Endothelial cell of umbilical vein (primary cell): ENCODE results near the gene RAB3GAP2. TPM values are rescaled to one million over a fixed set of nuclear protein-coding genes. Genes with fewer than 3 reads are reported as not detected.

ENCODE experiments used
- BruUV-seq: library from RNA; stranded (reverse); fragments of 400-500 nt; replicated peaks from 2 replicates; lab custom pipeline; 2021; lab: Mats Ljungman, UMichigan
- CTCF ChIA-PET: fragments of 300-600, 350-600 bp; sonication (Branson Sonifier 250); formaldehyde crosslinking; loops from one replicate; lab custom pipeline; 2021; ENCODE audit warnings: antibody characterized with exemption, inconsistent platforms; lab: Charles Lee
- POLR2A ChIA-PET: fragments of 300-600, 350-600 bp; sonication (Branson Sonifier 250); formaldehyde crosslinking; loops from one replicate; lab custom pipeline; 2021; ENCODE audit warnings: antibody characterized with exemption, inconsistent platforms; lab: Charles Lee
- DNase-seq: peaks from one replicate; pipeline ENCODE4 v3.0.0-alpha.2; 2011; ENCODE audit warnings: low read depth, low spot score
- FAIRE-seq: peaks from 2 replicates; lab custom pipeline; 2011; peaks lifted over from hg19 to GRCh38; lab: Jason Lieb, UNC
- H2AFZ ChIP-seq: 2 replicates; pipeline ENCODE4 v1.6.0; 2012; ENCODE audit warnings: low read depth, low read length, control low read depth, inconsistent platforms
- H3K27ac ChIP-seq: 2 replicates; pipeline ENCODE4 v1.5.1; 2011; ENCODE audit warnings: low read depth, mild to moderate bottlenecking, control low read depth, low read length, moderate library complexity; ENCODE audit not compliant: insufficient read depth
- H3K27me3 ChIP-seq, 2 experiments: 2 replicates each; pipeline versions ENCODE4 v1.6.0 to v1.6.1; 2011; ENCODE audit warnings: low read length in 2 of 2, mixed read lengths in 1 of 2; ENCODE audit not compliant: control insufficient read depth in 2 of 2, insufficient read depth in 2 of 2
- H3K36me3 ChIP-seq, 2 experiments: 2 replicates in 1 of 2; 3 replicates in 1 of 2; pipeline ENCODE4 v1.5.1; 2011; ENCODE audit warnings: low read length in 2 of 2, mild to moderate bottlenecking in 1 of 2, moderate library complexity in 1 of 2; ENCODE audit not compliant: control insufficient read depth in 2 of 2, insufficient read depth in 2 of 2; ENCODE audit errors: extremely low read depth in 1 of 2
- H3K4me1 ChIP-seq: 3 replicates; pipeline ENCODE4 v1.5.1; 2011; ENCODE audit warnings: mild to moderate bottlenecking, low read length; ENCODE audit not compliant: control insufficient read depth, insufficient read depth; ENCODE audit errors: extremely low read depth
- H3K4me2 ChIP-seq: 2 replicates; pipeline ENCODE4 v1.6.1; 2011; ENCODE audit warnings: low read length, control low read depth, mixed read lengths; ENCODE audit not compliant: insufficient read depth
- H3K4me3 ChIP-seq, 3 experiments: fragments of 200-600 bp in 1 of 3; sonication (generic), shearing (Covaris generic) in 1 of 3; replicated peaks in 1 of 3; 2 replicates each; pipeline ENCODE4 v1.5.1; 2011 to 2016; ENCODE audit warnings: control low read depth in 3 of 3, low read length in 3 of 3, mild to moderate bottlenecking in 2 of 3, inconsistent platforms in 1 of 3, low read depth in 1 of 3, moderate library complexity in 1 of 3; ENCODE audit not compliant: insufficient read depth in 1 of 3
- H3K79me2 ChIP-seq: 2 replicates; pipeline ENCODE4 v1.6.0; 2012; ENCODE audit warnings: low read length, inconsistent platforms; ENCODE audit not compliant: control insufficient read depth, insufficient read depth
- H3K9ac ChIP-seq: replicated peaks from 2 replicates; pipeline ENCODE3; 2011; ENCODE audit warnings: low read length, control low read depth; ENCODE audit not compliant: insufficient read depth; ENCODE audit errors: extremely low read depth
- H3K9me1 ChIP-seq: replicated peaks from 3 replicates; pipeline ENCODE4 v1.6.0; 2011; ENCODE audit warnings: mild to moderate bottlenecking, low read length; ENCODE audit not compliant: control insufficient read depth, insufficient read depth; ENCODE audit errors: extremely low read depth
- H3K9me3 ChIP-seq: replicated peaks from 2 replicates; pipeline ENCODE4 v1.5.1; 2012; ENCODE audit warnings: low read length, inconsistent platforms; ENCODE audit not compliant: control insufficient read depth, insufficient read depth
- H4K20me1 ChIP-seq: replicated peaks from 2 replicates; pipeline ENCODE3; 2011; ENCODE audit warnings: mild to moderate bottlenecking, low read length; ENCODE audit not compliant: control insufficient read depth, insufficient read depth; ENCODE audit errors: extremely low read depth
- CTCF ChIP-seq, 2 donors: IDR thresholded peaks; 1 replicate in 1 of 2; 2 replicates in 1 of 2; pipeline ENCODE4 v1.5.1; 2011; ENCODE audit warnings: low read length in 2 of 2, mild to moderate bottlenecking in 2 of 2, moderate library complexity in 2 of 2, control low read depth in 1 of 2, inconsistent platforms in 1 of 2, low read depth in 1 of 2; ENCODE audit not compliant: insufficient read depth in 1 of 2; ENCODE audit errors: extremely low read depth in 1 of 2
- EZH2 ChIP-seq: IDR thresholded peaks from 2 replicates; pipeline ENCODE4 v1.6.1; 2012; ENCODE audit warnings: borderline replicate concordance, low read depth, mild to moderate bottlenecking, moderate library complexity, low read length, inconsistent platforms; ENCODE audit not compliant: severe bottlenecking
- FOS ChIP-seq: IDR thresholded peaks from 2 replicates; pipeline ENCODE4 v1.6.1; 2011; ENCODE audit warnings: mild to moderate bottlenecking, low read length, moderate library complexity, borderline replicate concordance; ENCODE audit not compliant: insufficient read depth
- GATA2 ChIP-seq: IDR thresholded peaks from 2 replicates; pipeline ENCODE4 v1.7.0; 2011; ENCODE audit warnings: low read depth, mild to moderate bottlenecking, moderate library complexity, mixed read lengths, low read length; ENCODE audit not compliant: insufficient read length, insufficient read depth
- JUN ChIP-seq: IDR thresholded peaks from 2 replicates; pipeline ENCODE4 v1.6.1; 2011; ENCODE audit warnings: borderline replicate concordance, low read depth; ENCODE audit not compliant: insufficient read length, insufficient read depth
- MYC ChIP-seq: IDR thresholded peaks from one replicate; pipeline ENCODE4 v1.6.1; 2011; ENCODE audit warnings: mild to moderate bottlenecking, low read depth, low read length
- POLR2A ChIP-seq: IDR thresholded peaks from 2 replicates; pipeline ENCODE4 v1.6.1; 2012; ENCODE audit warnings: low read depth, mild to moderate bottlenecking, control low read depth, low read length
- POLR2AphosphoS5 ChIP-seq: IDR thresholded peaks from 2 replicates; pipeline ENCODE4 v1.6.1; 2012; ENCODE audit warnings: low read depth, mild to moderate bottlenecking, control low read depth, low read length, moderate library complexity; ENCODE audit not compliant: insufficient read depth
- dilution Hi-C: fragments of 300-500 bp; cut with MboI; formaldehyde crosslinking; loops from one replicate; pipeline ENCODE4 v1.15.0; 2019; ENCODE audit warnings: low sequenced_read_pairs; ENCODE audit not compliant: extremely low pct_ligation_motif_present
- intact Hi-C: fragments of 100-400 bp; cut with micrococcal nuclease; formaldehyde crosslinking; loops from one replicate; pipeline ENCODE4 v1.10.0; 2022
- polyA plus RNA-seq, 4 experiments: library from polyadenylated mRNA; depleted of rRNA in 3 of 4; stranded (reverse) in 3 of 4; unstranded in 1 of 4; fragments of >200 nt; gene quantifications; 2 replicates each; pipeline versions ENCODE4 v1.2.1 to v1.2.3, GENCODE V29; 2011 to 2012; ENCODE audit warnings: missing spikeins in 1 of 4
- total RNA-seq: library from RNA; stranded (reverse); gene quantifications from 2 replicates; pipeline ENCODE4 v1.2.3, GENCODE V29; 2021
- TF ChIP-seq, protein P1 (sequence below): IDR thresholded peaks from 2 replicates; pipeline ENCODE4 v1.6.1; 2011; ENCODE audit not compliant: insufficient read depth, insufficient read length

Gene RAB3GAP2
- total and polyA plus RNA-seq, 2 donors (not counting 3 experiments of a cell fraction or from before 2014, with no cell fraction given), result 11.1 to 37.4 TPM

DNA sequence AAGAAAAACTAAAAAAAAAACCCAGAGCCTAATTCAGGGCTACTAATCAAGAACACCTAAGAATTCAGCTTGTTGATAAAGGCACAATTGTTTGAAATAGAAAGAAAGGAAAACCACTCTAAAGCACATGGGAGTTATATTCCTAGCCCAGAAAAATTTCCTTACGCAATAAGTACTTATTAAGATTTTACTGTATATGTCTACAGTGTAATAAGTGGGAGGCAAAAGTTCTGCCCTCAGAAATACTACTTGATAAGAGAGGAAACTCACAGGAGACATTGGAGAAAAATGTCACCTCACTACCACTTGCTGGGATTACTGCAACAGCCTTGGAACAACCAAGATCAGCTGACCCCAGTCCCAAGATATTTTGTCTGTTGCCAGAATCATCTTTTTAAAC lies 112.2 kb downstream of the RAB3GAP2 start:
- no peak overlapping the region for H2AFZ ChIP-seq
- FAIRE-seq (no peak), DNase-seq (no peak)
- dilution Hi-C loops (no loop called here), intact Hi-C loops (no loop called here)
- CTCF ChIA-PET, result interaction anchor here (0.6 to 1.4 kb wide), 6 partner anchors 28 to 169 kb away, joined by 3 read pairs; no protein-coding TSS in a partner anchor
- POLR2A ChIA-PET, result no interaction called here
- no TSS peak for BruUV-seq
- no peak overlapping the region for H3K4me3 ChIP-seq
- H3K9me3 ChIP-seq, result no peaks in the 10 kb centered on the region
- H3K9me1 ChIP-seq, result no peaks in the 10 kb centered on the region
- H3K27me3 ChIP-seq, result no peaks in the 10 kb centered on the region
- H3K4me2 ChIP-seq, result no peak overlapping the region
- TF ChIP-seq POLR2AphosphoS5 (no peak), FOS (no peak), EZH2 (no peak), JUN (no peak), MYC (no peak), POLR2A (no peak), GATA2 (no peak), CTCF (IDR thresholded peaks at IDR 0.05; ENCODE audit: extremely low read depth in 1 of 2, insufficient read depth in 1 of 2, low read depth in 1 of 2, low read length in 2 of 2) (no peak)
- TF ChIP-seq, protein P1, sequence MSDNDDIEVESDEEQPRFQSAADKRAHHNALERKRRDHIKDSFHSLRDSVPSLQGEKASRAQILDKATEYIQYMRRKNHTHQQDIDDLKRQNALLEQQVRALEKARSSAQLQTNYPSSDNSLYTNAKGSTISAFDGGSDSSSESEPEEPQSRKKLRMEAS, result no peak
- no peaks in the 10 kb centered on the region for H4K20me1 ChIP-seq
- no peak overlapping the region for H3K27ac ChIP-seq
- H3K9ac ChIP-seq, result no peak overlapping the region
- no peaks in the 10 kb centered on the region for H3K79me2 ChIP-seq
- peaks cover 3% of the 10 kb centered on the region for H3K4me1 ChIP-seq
- H3K36me3 ChIP-seq, result peaks cover 9% of the 10 kb centered on the region in 2 experiments
